Activated CD4-positive, alpha-beta T cell treated with anti-CD3 and anti-CD28 coated beads for 48 hours (primary cell): Measurements from ENCODE around the gene ANKAR.
"Not testable (repeated sequence)": the region's sequence is repeated elsewhere in the genome, so short reads cannot be mapped to it uniquely, and the experiment has no call there.

Source experiments
- DNase-seq: peaks from one replicate; pipeline ENCODE4 v3.0.0-alpha.2; 2020

Gene ANKAR

DNA sequence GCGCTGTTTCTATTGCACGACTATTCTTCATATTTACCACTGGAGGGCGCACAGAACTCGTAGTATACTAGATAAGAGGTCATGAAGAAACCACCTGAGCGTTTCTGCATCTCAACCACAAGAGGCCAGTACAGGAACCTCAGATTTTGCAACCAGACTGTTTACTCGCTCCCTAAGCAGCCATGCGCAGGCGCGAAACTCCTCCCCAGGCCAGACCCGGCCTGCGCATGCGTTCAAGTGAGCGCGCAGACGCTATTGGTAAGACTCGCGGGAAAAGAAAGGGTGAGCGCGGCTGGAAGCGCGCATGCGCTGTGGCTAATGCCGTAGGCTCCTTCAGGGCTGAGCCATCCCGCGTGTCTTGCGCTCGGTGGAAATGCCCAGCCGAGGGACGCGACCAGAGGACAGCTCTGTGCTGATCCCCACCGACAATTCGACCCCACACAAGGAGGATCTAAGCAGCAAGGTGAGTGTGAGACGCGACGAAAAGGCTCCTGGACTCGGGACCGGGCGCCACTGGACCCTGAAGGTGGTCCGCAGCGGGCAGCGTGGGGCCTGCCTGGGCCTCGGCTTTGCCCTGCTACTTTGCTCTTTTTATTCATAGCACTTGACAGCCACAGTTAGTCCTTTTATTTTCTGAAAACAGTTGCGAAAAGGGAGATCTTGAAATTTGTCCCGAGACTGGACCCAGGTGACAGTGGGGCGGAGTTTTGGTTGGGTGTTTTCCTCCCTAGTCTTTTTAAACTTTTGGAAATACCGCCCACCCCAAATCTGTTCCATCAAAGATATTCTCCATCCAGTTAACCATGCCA lies 13.1 kb upstream of the ANKAR start, which contains the start of gene ASNSD1:
Gene ASNSD1, plus strand, starts transcription at position 312 of the 809 bp plus-strand sequence. CDS start 4,674 bp downstream, outside the sequence.
- peak; percentile 99 for DNase-seq

GRCh38 chr2:189661957-189662321 lies 12.5 kb upstream of the ANKAR start:
- no peak for DNase-seq

- DNase-seq = no peak
These were observed 11.7 kb upstream of the ANKAR start for GRCh38 chr2:189662669-189663226.

DNA sequence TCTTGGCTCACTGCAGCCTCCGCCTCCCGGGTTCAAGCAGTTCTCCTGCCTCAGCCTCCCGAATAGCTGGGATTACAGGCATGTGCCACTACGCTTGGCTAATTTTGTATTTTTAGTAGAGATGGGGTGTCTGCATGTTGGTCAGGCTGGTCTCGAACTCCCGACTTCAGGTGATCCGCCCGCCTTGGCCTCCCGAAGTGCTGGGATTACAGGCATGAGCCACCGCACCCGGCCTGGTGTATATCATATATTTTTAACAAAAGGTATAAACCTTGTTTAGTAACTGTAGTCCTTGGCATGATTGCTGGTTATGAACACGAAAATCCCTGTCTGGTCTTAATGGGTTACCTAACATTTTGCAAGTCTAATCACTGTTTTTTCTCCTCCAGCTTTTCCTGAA lies 11.2 kb upstream of the ANKAR start:
- DNase-seq = not testable (repeated sequence)

GRCh38 chr2:189669913-189670312 lies 4.6 kb upstream of the ANKAR start:
- no peak for DNase-seq

- no peak for DNase-seq
These were observed 653 bp upstream of the ANKAR start for GRCh38 chr2:189673661-189674373.

GRCh38 chr2:189676471-189676870 lies 2.0 kb downstream of the ANKAR start:
- no peak for DNase-seq

- no peak for DNase-seq
These were observed 4.8 kb downstream of the ANKAR start for GRCh38 chr2:189679226-189679625.

DNA sequence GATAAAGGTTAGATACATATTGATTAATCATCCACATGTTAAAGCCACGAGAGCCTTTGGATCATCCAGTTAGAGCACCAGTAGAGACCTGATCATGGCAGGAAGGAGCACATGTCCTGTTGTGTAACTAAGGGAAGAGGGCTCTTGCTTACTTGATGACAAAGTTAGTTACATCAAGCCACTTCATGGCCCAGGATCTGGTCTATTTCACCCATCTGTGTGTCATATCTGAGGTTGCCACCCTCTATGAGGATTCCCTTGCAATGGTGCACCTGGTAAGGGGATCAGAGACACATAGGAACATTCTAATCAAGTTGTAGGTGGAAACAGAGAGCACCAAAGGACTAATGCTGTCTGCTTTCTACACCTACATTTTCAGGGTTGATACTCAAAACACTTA lies 6.7 kb downstream of the ANKAR start:
- DNase-seq = no peak

- DNase-seq = no peak
These were observed 7.4 kb downstream of the ANKAR start for GRCh38 chr2:189681903-189682302.

DNA sequence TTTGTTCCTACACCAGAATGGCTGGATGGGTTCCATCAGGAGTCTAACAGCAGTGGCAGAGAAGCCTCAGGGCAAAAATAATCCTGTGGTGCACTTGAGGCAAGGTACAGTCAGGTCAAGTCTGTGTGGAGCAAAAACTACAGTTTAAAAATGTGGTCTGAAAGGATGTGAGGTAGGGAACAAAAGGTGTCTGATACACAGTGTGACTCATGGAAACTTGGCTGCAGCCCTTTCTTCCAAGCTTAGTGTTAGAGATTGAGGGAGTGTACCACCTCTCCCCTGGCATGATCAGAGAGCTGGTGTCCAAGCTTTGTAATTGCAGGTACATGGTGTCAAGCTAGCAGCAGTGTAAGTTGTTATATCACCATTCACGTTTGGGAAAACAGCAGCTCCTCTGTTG lies 8.9 kb downstream of the ANKAR start:
- peak; percentile 40 for DNase-seq

DNA sequence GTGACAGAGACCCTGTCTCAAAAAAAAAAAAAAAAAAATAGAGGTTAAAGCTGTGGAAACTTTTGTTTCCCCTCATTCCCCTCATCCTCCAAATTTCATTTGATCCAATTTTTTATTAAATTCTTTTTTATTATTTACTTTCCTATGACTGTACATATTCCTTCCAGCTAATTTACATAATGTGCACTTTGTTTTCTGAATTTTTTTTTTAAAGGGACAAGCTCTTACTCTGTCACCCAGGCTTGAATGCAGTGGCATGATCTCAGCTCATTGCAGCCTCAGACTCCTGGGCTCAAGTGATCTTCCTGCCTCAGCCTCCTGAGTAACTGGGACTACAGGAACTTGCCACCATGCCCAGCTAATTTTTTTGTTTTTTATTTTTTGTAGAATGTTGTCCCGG lies 10.3 kb downstream of the ANKAR start:
- no peak for DNase-seq

- no peak for DNase-seq
These were observed 11.2 kb downstream of the ANKAR start for GRCh38 chr2:189685540-189686229.

- DNase-seq = not testable (repeated sequence)
These were observed 13.3 kb downstream of the ANKAR start for GRCh38 chr2:189687796-189688195.

GRCh38 chr2:189696223-189696622 lies 21.8 kb downstream of the ANKAR start:
- DNase-seq = no peak

GRCh38 chr2:189698020-189698887 lies 23.8 kb downstream of the ANKAR start:
- peak; percentile 43 for DNase-seq

DNA sequence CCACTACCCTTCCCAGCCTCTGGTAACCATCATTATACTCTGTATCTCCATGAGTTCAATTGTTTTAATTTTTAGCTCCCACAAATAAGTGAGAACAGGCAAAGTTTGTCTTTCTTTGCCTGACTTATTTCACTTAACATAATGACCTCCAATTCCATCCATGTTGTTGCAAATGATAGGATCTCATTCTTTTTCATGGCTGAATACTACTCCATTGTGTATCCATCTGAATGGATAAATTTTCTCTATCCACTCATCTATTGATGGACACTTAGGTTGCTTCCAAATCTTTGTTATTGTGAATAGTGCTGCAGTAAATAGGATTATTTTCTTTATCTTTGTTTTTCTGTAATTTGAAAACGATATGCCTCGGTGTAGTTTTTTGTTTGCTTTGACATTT lies 26.2 kb downstream of the ANKAR start:
- no peak for DNase-seq

- DNase-seq = no peak
These were observed 27.6 kb downstream of the ANKAR start for GRCh38 chr2:189702071-189702470.

DNA sequence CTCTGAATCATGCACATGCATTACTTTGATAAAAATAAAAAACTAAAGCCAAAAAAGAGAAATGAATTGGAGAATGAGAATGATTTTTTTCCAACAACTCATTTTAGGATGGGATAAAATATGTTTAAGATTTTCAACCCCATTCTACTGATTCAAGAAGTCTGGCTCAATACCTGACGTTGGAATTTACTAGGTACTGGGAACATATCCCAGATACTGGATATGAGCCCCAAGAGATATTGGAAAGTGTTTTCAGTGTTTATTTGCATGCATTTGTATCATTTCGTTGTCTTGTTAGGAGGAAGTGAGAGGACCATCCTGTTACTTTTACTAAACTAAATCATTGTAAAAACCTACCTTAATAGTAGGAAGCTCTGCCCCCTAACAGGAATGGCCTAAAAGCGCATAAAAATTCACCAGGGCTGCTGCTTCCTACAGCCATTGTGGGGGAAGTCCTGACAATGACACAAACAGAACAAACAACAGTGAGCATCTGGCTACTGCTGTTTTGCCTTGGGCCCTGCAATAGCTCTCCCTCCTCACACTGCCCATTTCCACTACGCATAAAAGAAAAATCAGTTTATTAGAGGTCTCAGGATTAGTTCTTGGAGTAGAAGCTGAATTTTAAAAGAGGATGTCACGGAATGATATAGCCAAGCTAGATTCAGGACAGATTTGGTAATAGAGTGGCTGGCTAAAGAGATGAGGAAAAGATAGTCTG lies 35.2 kb downstream of the ANKAR start:
- no peak for DNase-seq

DNA sequence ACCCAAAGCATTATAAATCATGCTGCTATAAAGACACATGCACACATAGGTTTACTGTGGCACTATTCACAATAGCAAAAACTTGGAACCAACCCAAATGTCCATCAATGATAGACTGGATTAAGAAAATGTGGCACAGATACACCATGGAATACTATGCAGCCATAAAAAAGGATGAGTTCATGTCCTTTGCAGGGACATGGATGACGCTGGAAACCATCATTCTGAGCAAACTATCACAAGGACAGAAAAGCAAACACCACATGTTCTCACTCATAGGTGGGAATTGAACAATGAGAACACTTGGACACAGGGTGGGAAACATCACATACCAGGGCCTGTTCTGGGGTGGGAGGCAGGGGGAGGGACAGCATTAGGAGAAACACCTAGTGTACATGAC lies 43.1 kb downstream of the ANKAR start:
- DNase-seq = not testable (repeated sequence)

DNA sequence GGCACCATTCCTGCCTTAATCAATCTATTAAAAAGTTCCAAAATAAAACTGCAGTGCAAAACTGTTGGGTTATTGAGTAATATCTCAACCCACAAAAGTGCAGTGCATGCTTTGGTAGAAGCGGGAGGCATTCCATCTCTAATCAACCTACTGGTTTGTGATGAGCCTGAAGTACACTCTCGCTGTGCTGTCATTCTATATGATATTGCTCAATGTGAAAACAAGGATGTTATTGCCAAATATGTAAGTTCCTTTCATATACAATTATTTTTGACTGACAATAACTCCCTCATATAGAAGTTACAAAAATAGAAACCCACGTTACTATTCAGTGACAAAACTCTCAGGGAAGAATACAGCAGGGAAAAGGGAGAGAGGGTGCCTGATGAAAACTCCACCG lies 45.1 kb downstream of the ANKAR start:
- DNase-seq = no peak

GRCh38 chr2:189723192-189723591 lies 48.7 kb downstream of the ANKAR start:
- DNase-seq = no peak
